ENCODE results near the gene NIPAL4. TPM values are rescaled to one million over a fixed set of nuclear protein-coding genes. Genes with fewer than 3 reads are reported as not detected.

Gene NIPAL4
- total and polyA plus RNA-seq, 12 donors, result 0.09 to 0.20 TPM; not detected in 10

- no peak for TF ChIP-seq CTCF (IDR thresholded peaks at IDR 0.05)
- WGBS, 2 donors, result 83 to 84% methylated on average over 3 of the region's 3 CpGs
- intact Hi-C loops (cut with DNase I), result no loop called here
Measured at GRCh38 chr5:157451806-157452205, 8.2 kb upstream of the NIPAL4 start.

GRCh38 chr5:157454273-157454672 lies 5.7 kb upstream of the NIPAL4 start:
- no peak for ATAC-seq
- 85 to 94% methylated on average over 7 of the region's 7 CpGs for WGBS, 2 donors

More at GRCh38 chr5:157451806-157452205, 8.2 kb upstream of the NIPAL4 start:
- Histone ChIP-seq H3K36me3 (no peaks in the 10 kb centered on the region), H3K4me3 (no peak overlapping the region), H3K9me3 (no peaks in the 10 kb centered on the region), H3K27me3 (no peaks in the 10 kb centered on the region), H3K27ac (no peak overlapping the region), H3K4me1 (peaks cover 0 to 16% (median 10%) of the 10 kb centered on the region in 9 donors)
- DNase-seq, result no peak
- no peak for ATAC-seq

GRCh38 chr5:157455057-157455456 lies 5.0 kb upstream of the NIPAL4 start:
- Histone ChIP-seq H3K4me3 (no peak overlapping the region), H3K36me3 (no peaks in the 10 kb centered on the region), H3K27ac (no peak overlapping the region), H3K27me3 (peaks cover 0 to 13% (median 4%) of the 10 kb centered on the region in 7 donors), H3K4me1 (peaks cover 3 to 6% (median 4%) of the 10 kb centered on the region in 9 donors), H3K9me3 (no peaks in the 10 kb centered on the region)
- 82 to 87% methylated on average over 7 of the region's 7 CpGs for WGBS, 2 donors
- intact Hi-C loops (cut with DNase I), result no loop called here
- DNase-seq (no peak), ATAC-seq (no peak)
- TF ChIP-seq CTCF (IDR thresholded peaks at IDR 0.05), result no peak

More at GRCh38 chr5:157454273-157454672, 5.7 kb upstream of the NIPAL4 start:
- no peaks in the 10 kb centered on the region for H3K36me3 ChIP-seq
- H3K4me1 ChIP-seq, result peaks cover 0 to 7% (median 4%) of the 10 kb centered on the region in 9 donors
- peaks cover 0 to 5% (median 0%) of the 10 kb centered on the region in 7 donors for H3K27me3 ChIP-seq
- intact Hi-C loops (cut with DNase I), result no loop called here
- no peaks in the 10 kb centered on the region for H3K9me3 ChIP-seq
- no peak overlapping the region for H3K27ac ChIP-seq
- no peak for TF ChIP-seq CTCF (IDR thresholded peaks at IDR 0.05)
- DNase-seq, result no peak
- H3K4me3 ChIP-seq, result no peak overlapping the region

GRCh38 chr5:157456301-157456700 lies 3.7 kb upstream of the NIPAL4 start:
- Histone ChIP-seq H3K4me1 (peaks cover 4 to 12% (median 8%) of the 10 kb centered on the region in 9 donors), H3K4me3 (no peak overlapping the region), H3K9me3 (no peaks in the 10 kb centered on the region), H3K27me3 (peaks cover 0 to 25% (median 17%) of the 10 kb centered on the region in 7 donors), H3K36me3 (no peaks in the 10 kb centered on the region), H3K27ac (no peak overlapping the region)
- 78 to 98% methylated on average over 5 of the region's 5 CpGs for WGBS, 2 donors
- intact Hi-C loops (cut with DNase I), result no loop called here
- DNase-seq (no peak), ATAC-seq (no peak)
- TF ChIP-seq CTCF (IDR thresholded peaks at IDR 0.05), result no peak

Measured in heart right ventricle (tissue), 16 donors.